Left ventricle myocardium inferior (tissue), 1 donor: ENCODE measurements around the gene ACBD6. TPM values are rescaled to one million over a fixed set of nuclear protein-coding genes. Genes with fewer than 3 reads are reported as not detected.

Experiments used
- DNase-seq: peaks from one replicate; pipeline ENCODE4 v3.0.0-alpha.2; 2020
- H3K27ac ChIP-seq: fragments of 200-600 bp; replicated peaks from 2 replicates; pipeline ENCODE4 v1.8.0; 2021
- H3K27me3 ChIP-seq: fragments of 200-600 bp; 2 replicates; pipeline ENCODE4 v1.8.0; 2021; ENCODE audit warnings: low read depth
- H3K36me3 ChIP-seq: fragments of 200-600 bp; 2 replicates; pipeline ENCODE4 v1.8.0; 2021
- H3K4me1 ChIP-seq: fragments of 200-600 bp; 2 replicates; pipeline ENCODE4 v1.8.0; 2021
- H3K4me3 ChIP-seq: fragments of 200-600 bp; 2 replicates; pipeline ENCODE4 v1.8.0; 2021; ENCODE audit warnings: mild to moderate bottlenecking, moderate library complexity
- H3K9me3 ChIP-seq: fragments of 200-600 bp; replicated peaks from 2 replicates; pipeline ENCODE4 v1.8.0; 2021
- intact Hi-C: fragments of 100-400 bp; cut with micrococcal nuclease; formaldehyde crosslinking; loops from one replicate; pipeline ENCODE4 v1.11.0; 2022
- total RNA-seq: library from RNA; stranded (reverse); fragmentation: NEBNext Ultra II Directional; extraction: Animal tissue kit (Norgen Biotek cat#: 25700); gene quantifications from one replicate; pipeline ENCODE4 v1.2.1, GENCODE V29; 2021
- TF ChIP-seq, protein P1 (sequence below): fragments of 200-600 bp; IDR thresholded peaks from 2 replicates; pipeline ENCODE4 v1.8.0; 2021; ENCODE audit warnings: antibody characterized with exemption, mild to moderate bottlenecking, borderline replicate concordance
- donor health status: DM: no; HTN: yes; CAD: no; lungs with severe emphysema.

The ACBD6 gene
- total RNA-seq, 1 donor from 2014 or later = 18.2 TPM

DNA sequence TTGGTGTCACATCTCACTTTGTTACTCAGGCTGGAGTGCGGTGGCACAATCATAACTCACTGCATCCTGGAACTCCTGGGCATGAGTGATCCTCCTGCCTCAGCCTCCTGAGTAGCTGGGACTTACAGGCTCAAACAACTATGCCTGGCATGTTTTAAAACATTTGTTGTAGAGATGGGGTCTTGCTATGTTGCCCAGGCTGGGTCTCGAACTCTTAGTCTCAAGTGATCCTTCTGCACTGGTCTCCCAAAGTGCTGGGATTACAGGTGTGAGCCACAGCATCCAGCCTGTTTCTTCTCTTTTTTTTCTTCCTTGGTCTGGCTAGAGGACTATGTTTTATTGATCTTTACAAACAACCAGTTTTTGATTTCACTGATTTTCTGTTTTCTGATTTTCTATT, 207.7 kb downstream of the ACBD6 start:
- no peak for DNase-seq
- TF ChIP-seq, protein P1, sequence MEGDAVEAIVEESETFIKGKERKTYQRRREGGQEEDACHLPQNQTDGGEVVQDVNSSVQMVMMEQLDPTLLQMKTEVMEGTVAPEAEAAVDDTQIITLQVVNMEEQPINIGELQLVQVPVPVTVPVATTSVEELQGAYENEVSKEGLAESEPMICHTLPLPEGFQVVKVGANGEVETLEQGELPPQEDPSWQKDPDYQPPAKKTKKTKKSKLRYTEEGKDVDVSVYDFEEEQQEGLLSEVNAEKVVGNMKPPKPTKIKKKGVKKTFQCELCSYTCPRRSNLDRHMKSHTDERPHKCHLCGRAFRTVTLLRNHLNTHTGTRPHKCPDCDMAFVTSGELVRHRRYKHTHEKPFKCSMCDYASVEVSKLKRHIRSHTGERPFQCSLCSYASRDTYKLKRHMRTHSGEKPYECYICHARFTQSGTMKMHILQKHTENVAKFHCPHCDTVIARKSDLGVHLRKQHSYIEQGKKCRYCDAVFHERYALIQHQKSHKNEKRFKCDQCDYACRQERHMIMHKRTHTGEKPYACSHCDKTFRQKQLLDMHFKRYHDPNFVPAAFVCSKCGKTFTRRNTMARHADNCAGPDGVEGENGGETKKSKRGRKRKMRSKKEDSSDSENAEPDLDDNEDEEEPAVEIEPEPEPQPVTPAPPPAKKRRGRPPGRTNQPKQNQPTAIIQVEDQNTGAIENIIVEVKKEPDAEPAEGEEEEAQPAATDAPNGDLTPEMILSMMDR = no peak
- Histone ChIP-seq H3K27me3 (no peaks in the 10 kb centered on the region), H3K27ac (no peak overlapping the region), H3K4me1 (peaks cover 3% of the 10 kb centered on the region), H3K9me3 (peaks cover 7% of the 10 kb centered on the region), H3K4me3 (no peak overlapping the region), H3K36me3 (no peaks in the 10 kb centered on the region)
- intact Hi-C loops = no loop called here

DNA sequence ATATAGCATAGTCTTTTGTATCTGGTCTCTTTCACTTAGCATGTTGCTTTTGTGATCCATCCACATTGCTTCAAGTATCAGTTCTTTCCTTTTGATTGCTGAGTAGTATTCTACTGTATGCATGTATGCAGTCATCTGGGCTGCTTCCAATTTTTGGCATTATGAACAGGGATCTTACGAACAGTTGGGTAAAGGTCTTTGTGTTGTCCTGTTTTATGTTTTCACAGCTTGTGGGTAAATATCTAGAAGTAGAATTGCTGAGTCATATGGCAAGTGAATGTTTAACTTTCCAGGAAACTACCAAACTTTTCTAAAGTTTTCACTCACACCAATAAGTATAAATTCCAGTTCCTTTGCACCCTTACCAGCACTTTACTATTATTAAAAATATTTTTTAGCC, 211.4 kb downstream of the ACBD6 start:
- H3K36me3 ChIP-seq = peaks cover 5% of the 10 kb centered on the region
- TF ChIP-seq, protein P1 = no peak
- H3K27me3 ChIP-seq = no peaks in the 10 kb centered on the region
- peaks cover 7% of the 10 kb centered on the region for H3K9me3 ChIP-seq
- peaks cover 17% of the 10 kb centered on the region for H3K4me1 ChIP-seq
- DNase-seq = no peak
- intact Hi-C loops = no loop called here
- H3K4me3 ChIP-seq = no peak overlapping the region
- H3K27ac ChIP-seq = no peak overlapping the region

DNA sequence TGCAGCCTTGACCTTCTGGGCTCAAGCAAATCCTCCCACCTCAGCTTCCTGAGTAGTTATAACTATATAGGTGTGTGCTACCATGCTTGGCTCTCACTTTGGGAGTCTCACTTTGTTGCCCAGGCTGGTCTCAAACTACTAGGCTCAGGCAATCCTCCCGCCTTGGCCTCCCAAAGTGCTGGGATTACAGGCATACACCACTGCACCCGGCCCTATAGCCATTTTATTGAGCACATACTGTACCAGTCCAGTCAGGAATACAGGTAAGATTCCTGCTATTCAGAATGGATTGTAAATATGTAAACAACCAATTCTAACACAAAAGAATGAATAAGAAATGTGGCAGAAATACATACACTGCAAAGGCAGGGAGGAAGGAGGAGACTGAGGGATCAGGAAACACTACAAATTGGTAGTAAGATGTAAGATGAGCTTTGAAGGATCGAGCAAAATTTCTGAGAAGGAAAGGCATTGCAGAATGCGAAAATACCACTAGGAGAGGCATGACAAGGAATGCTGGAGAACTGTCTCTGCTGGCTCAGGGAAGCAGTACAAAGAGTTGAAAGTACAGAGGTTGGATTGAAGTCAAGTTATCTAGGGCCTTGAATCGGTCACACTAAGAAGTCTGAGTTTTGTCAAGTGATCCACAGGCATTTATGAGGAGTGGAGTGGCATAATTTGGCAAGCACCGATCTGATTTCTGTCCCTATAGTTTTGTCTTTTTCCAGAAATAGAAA, 211.9 kb downstream of the ACBD6 start:
- DNase-seq = no peak
- intact Hi-C loops = no loop called here

DNA sequence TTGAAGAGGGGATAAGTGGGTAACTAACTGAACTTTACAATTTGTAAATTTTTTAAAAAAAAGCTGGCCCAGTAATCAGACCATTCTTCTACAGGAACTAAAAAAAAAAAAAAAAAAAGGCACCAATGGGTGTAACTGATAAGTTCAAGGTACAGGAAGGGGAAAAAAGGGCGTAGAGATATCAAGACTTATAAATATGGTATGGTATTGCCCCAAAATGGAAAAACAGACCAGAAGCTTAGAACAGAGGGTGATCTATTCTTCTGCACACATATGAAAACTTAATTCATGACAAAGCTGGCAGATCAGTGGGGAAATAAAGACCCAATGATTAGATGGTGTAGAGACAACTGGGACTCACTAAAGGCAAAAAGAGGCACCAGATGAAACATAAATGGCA, 213.4 kb downstream of the ACBD6 start:
- H3K4me1 ChIP-seq = peaks cover 17% of the 10 kb centered on the region
- DNase-seq = no peak
- peaks cover 16% of the 10 kb centered on the region for H3K36me3 ChIP-seq
- intact Hi-C loops = no loop called here
- H3K9me3 ChIP-seq = peaks cover 7% of the 10 kb centered on the region
- H3K27ac ChIP-seq = no peak overlapping the region
- H3K27me3 ChIP-seq = no peaks in the 10 kb centered on the region
- no peak overlapping the region for H3K4me3 ChIP-seq
- TF ChIP-seq, protein P1 = no peak

More for the DNA sequence above, 211.9 kb downstream of the ACBD6 start:
- Histone ChIP-seq H3K9me3 (peaks cover 7% of the 10 kb centered on the region), H3K4me3 (no peak overlapping the region), H3K27ac (no peak overlapping the region), H3K36me3 (peaks cover 5% of the 10 kb centered on the region), H3K4me1 (peaks cover 17% of the 10 kb centered on the region), H3K27me3 (no peaks in the 10 kb centered on the region)
- TF ChIP-seq, protein P1 = no peak

DNA sequence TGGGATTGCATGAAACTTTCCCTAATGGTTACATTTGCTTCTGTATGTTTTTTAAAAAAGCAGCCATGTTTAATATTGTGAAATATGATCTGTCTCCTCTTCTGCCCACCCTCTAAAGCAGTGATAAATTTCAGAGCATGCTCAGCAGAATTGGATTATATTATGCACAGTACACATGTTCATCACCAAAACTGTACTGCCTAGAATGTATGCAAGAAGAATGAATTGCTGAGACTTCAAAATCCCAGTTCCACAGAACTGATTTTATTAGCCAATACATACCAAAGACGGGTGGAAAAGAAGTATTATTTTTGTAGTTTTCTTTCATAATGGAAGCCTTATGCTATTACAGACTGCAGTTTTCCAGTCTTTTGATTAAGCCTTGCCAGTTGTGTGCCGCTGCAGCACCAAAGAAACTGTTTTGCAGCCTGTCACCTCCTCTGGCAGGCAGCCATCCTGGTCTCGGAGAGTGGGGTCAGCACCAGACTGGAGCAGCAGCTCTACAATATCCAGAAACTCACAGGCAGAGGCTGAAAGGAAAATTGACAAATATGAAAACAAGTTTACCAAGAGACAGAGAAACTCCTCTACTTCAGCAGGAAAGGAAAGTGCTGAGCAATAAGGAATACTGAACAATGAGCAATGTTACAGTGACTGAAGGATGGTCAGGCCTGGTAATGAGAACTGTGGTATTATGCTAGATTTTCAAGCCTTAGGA, 214.2 kb downstream of the ACBD6 start:
- Histone ChIP-seq H3K4me1 (peaks cover 17% of the 10 kb centered on the region), H3K36me3 (peaks cover 16% of the 10 kb centered on the region), H3K4me3 (no peak overlapping the region), H3K27me3 (no peaks in the 10 kb centered on the region), H3K9me3 (peaks cover 7% of the 10 kb centered on the region), H3K27ac (no peak overlapping the region)
- no peak for DNase-seq
- intact Hi-C loops = no loop called here
- TF ChIP-seq, protein P1 = no peak
